Parathyroid adenoma (tissue), 2 donors: ENCODE results near the gene RGL1.

Source experiments
- H2AFZ ChIP-seq: fragments of 300-600 bp; sonication (generic); one replicate; pipeline ENCODE4 v1.7.0; 2017; ENCODE audit warnings: antibody characterized with exemption, mild to moderate bottlenecking
- H3K27ac ChIP-seq: fragments of 300-600 bp; sonication (generic); one replicate; pipeline ENCODE4 v1.7.0; 2017
- H3K27me3 ChIP-seq: fragments of 300-600 bp; sonication (generic); one replicate; pipeline ENCODE4 v1.7.0; 2017; ENCODE audit warnings: low read length; ENCODE audit not compliant: control insufficient read depth, insufficient read depth
- H3K36me3 ChIP-seq: fragments of 300-600 bp; sonication (generic); one replicate; pipeline ENCODE4 v1.7.0; 2017; ENCODE audit warnings: low read length; ENCODE audit not compliant: control insufficient read depth, insufficient read depth
- H3K4me1 ChIP-seq: fragments of 300-600 bp; sonication (generic); one replicate; pipeline ENCODE4 v1.7.0; 2017; ENCODE audit warnings: control low read depth
- H3K4me2 ChIP-seq: fragments of 300-600 bp; sonication (generic); one replicate; pipeline ENCODE4 v1.7.0; 2017; ENCODE audit warnings: low read length
- H3K4me3 ChIP-seq: fragments of 300-600 bp; sonication (generic); one replicate; pipeline ENCODE4 v1.7.0; 2017; ENCODE audit warnings: low read depth, low read length
- H3K79me2 ChIP-seq: fragments of 300-600 bp; sonication (generic); one replicate; pipeline ENCODE4 v1.7.0; 2017; ENCODE audit warnings: control low read depth
- H3K9ac ChIP-seq: fragments of 300-600 bp; sonication (generic); one replicate; pipeline ENCODE4 v1.7.0; 2017; ENCODE audit warnings: mild to moderate bottlenecking
- H3K9me3 ChIP-seq: fragments of 300-600 bp; sonication (generic); one replicate; pipeline ENCODE4 v1.7.0; 2017; ENCODE audit warnings: low read length; ENCODE audit not compliant: control insufficient read depth
- TF ChIP-seq, protein P1 (sequence below): fragments of 300-600 bp; sonication (generic); IDR thresholded peaks from one replicate; pipeline ENCODE4 v1.7.0; 2017; ENCODE audit warnings: antibody characterized with exemption, mild to moderate bottlenecking
- donor health status: primary hyperparathyroidism.

RGL1 gene

DNA sequence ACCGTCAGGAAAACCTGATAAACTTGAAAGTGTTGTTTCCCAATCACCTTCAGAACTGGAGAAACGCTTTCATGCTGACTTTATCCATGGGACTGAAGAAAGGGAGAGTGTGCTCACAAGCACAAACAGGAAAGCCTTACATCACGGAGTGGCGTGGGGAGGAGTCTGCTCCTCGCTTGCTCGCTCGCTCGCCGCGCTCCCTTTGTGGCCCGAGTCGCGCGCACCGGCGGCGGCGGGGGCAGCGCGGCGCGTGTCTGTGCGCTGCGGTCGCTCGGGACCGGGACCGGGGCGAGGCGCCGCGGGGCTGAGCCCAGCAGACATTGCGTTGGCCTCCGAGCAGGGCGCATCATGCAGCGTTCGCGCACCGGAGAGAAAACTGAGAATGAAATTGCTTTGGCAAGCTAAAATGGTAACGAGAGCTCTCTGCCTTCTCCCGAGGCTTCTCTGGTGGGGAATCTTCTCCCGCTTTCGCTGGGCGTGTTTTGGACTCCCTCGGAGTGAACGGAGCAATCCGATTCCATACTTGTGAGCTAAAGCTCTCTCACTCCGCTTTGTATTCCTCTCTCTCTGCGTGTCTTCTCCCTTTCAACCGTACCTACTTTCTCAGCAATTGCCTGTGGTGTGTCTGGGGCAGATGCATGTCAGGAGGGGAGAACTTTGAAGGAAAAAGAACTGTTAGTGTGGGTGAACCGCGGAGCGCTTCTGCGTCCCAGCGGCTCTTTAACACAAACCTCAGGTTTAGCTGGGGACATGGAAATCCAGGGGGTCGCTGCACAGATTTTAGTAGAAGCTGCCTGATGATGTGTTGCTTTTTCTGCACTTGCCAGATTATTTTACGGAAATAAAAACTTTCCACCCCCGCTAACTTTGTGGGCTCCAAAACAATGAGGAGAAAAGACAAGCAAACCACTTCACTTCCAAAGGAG, at the start of gene RGL1:
Gene RGL1 (plus strand): TSS at position 205 of the 926 bp plus-strand sequence. CDS start 178 bp downstream, at position 383.
- Histone ChIP-seq H3K36me3 (no peaks in the 10 kb centered on the region), H3K4me1 (peaks cover 3% of the 10 kb centered on the region), H3K27me3 (no peaks in the 10 kb centered on the region), H3K27ac (peak within 1 kb of the TSS; percentile 66), H3K79me2 (no peaks in the 10 kb centered on the region), H3K4me3 (peak within 1 kb of the TSS; percentile 60), H2AFZ (peak within 1 kb of the TSS; percentile 76), H3K4me2 (peak within 1 kb of the TSS; percentile 90), H3K9me3 (no peaks in the 10 kb centered on the region), H3K9ac (no peak within 1 kb of the TSS)
- TF ChIP-seq, protein P1, sequence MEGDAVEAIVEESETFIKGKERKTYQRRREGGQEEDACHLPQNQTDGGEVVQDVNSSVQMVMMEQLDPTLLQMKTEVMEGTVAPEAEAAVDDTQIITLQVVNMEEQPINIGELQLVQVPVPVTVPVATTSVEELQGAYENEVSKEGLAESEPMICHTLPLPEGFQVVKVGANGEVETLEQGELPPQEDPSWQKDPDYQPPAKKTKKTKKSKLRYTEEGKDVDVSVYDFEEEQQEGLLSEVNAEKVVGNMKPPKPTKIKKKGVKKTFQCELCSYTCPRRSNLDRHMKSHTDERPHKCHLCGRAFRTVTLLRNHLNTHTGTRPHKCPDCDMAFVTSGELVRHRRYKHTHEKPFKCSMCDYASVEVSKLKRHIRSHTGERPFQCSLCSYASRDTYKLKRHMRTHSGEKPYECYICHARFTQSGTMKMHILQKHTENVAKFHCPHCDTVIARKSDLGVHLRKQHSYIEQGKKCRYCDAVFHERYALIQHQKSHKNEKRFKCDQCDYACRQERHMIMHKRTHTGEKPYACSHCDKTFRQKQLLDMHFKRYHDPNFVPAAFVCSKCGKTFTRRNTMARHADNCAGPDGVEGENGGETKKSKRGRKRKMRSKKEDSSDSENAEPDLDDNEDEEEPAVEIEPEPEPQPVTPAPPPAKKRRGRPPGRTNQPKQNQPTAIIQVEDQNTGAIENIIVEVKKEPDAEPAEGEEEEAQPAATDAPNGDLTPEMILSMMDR: no peak

DNA sequence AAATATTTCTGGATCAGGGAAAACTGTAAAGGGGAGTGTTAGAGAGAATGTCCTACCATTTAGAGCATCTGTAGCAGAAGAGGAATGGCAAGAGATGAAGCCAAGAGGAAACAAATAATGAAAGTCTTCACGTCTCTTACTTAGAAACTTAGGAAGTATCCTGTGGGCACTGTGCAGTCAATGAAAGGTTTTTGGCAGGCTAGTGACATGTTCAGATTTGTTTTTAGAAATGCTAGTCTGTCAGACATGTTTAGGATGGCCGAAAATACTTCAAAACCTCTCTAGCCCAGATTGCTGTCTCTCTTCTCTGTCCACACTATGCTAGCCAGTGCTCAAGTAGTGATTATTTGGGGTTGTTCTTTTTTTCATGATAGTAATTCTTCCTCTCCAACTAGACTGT, 48.6 kb upstream of the RGL1 start:
- TF ChIP-seq, protein P1: no peak
- H3K9me3 ChIP-seq: no peaks in the 10 kb centered on the region
- H3K27ac ChIP-seq: no peak overlapping the region
- no peak overlapping the region for H3K4me2 ChIP-seq
- no peaks in the 10 kb centered on the region for H3K36me3 ChIP-seq
- H2AFZ ChIP-seq: no peak overlapping the region
- H3K27me3 ChIP-seq: no peaks in the 10 kb centered on the region
- no peaks in the 10 kb centered on the region for H3K4me1 ChIP-seq
- H3K9ac ChIP-seq: no peak overlapping the region
- no peak overlapping the region for H3K4me3 ChIP-seq
- H3K79me2 ChIP-seq: no peaks in the 10 kb centered on the region

DNA sequence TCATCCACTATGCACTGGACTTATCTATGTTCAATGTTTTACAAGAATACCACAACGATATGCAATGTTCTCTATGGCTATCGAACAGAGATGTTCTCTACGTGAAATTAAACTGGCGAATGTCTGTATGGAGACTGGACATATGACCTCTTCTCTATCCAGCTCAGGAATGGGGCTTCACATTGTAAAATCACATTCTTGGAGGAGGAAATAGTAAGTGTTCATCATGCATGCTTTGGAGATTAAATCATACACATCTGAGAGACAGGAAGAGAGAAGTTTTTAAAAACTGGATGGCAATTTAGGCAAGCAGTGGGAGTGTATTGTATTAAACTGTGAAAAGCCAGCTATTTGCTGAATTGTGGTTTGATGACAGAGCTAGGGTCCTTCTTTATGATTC, 47.9 kb upstream of the RGL1 start:
- H3K9me3 ChIP-seq: no peaks in the 10 kb centered on the region
- no peaks in the 10 kb centered on the region for H3K4me1 ChIP-seq
- H3K36me3 ChIP-seq: no peaks in the 10 kb centered on the region
- H3K4me3 ChIP-seq: no peak overlapping the region
- no peak overlapping the region for H2AFZ ChIP-seq
- H3K4me2 ChIP-seq: no peak overlapping the region
- no peaks in the 10 kb centered on the region for H3K27me3 ChIP-seq
- no peak overlapping the region for H3K9ac ChIP-seq
- H3K27ac ChIP-seq: no peak overlapping the region
- no peaks in the 10 kb centered on the region for H3K79me2 ChIP-seq
- TF ChIP-seq, protein P1: no peak

DNA sequence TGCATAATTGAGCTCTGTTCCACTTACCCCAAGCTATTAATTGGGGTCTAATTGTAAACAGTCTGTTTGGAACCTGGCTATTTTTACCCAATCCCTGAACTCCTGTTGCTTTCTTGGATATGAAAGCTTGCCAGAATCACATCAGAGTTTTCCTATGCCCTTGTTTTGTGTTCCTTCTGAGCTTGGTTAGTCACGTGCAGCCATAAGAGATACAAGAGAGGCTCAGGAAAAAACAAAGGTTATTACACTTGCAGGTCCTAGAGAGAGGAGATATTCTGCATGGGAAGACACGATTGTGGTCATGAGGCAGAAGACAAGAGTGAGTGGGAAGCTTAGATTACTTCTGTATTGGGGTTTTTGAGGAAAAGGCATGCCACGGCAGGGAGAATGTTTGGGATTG, 46.0 kb upstream of the RGL1 start:
- Histone ChIP-seq H3K9me3 (no peaks in the 10 kb centered on the region), H3K4me1 (no peaks in the 10 kb centered on the region), H3K27ac (no peak overlapping the region), H3K79me2 (no peaks in the 10 kb centered on the region), H3K27me3 (no peaks in the 10 kb centered on the region), H3K4me2 (no peak overlapping the region), H3K4me3 (no peak overlapping the region), H2AFZ (no peak overlapping the region), H3K36me3 (no peaks in the 10 kb centered on the region), H3K9ac (no peak overlapping the region)
- TF ChIP-seq, protein P1: no peak
